ENCODE measurements around the gene PTP4A2.

DNA sequence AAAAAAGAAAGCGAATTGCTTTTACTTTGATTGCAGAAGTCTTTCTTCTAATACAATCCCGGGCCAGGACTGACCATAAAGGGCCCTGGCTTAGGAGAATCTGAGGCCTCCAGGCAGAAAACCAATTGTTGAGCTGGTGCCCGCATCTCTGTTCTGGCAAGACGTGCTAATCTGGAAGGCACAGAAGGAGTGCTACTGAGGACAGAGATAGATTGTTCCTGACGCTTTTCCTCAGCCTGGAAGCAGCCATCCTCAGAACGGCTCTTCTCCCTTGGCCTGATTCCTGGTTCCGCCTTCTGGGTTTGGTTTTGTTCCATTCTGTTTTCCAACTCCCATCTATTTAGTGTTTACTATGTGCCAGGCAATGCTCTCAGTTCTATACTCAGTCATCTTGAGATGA lies 77.6 kb downstream of the PTP4A2 start:
- TF ChIP-seq POLR2A (IDR thresholded peaks at IDR 0.05; ENCODE audit: low read length) (no peak), GATA1 (IDR thresholded peaks at IDR 0.05; ENCODE audit: low read depth, low read length) (no peak)

Data from erythroblast (primary cell).